ENCODE measurements around the gene PLA2R1.
"Not testable (repeated sequence)": the region's sequence is repeated elsewhere in the genome, so short reads cannot be mapped to it uniquely, and the experiment has no call there.

PLA2R1 gene

GRCh38 chr2:160041091-160041490, 21.3 kb downstream of the PLA2R1 start:
- H3K27me3 ChIP-seq (ENCODE audit: control insufficient read depth in 3 of 3, insufficient read depth in 3 of 3, low read depth in 1 of 3, low read length in 3 of 3) = peaks cover 0 to 8% (median 0%) of the 10 kb centered on the region in 3 experiments
- no peak overlapping the region for H2AFZ ChIP-seq (ENCODE audit: low read length)
- no peaks in the 10 kb centered on the region for H3K36me3 ChIP-seq (replicated peaks in 1 of 2; ENCODE audit: control insufficient read depth in 2 of 2, insufficient read depth in 2 of 2, low read length in 2 of 2)

GRCh38 chr2:160039166-160039903, 23.1 kb downstream of the PLA2R1 start:
- Histone ChIP-seq H2BK120ac (ENCODE audit: low read depth, low read length) (no peak overlapping the region), H3K23ac (ENCODE audit: low read depth, low read length, poor library complexity) (no peak overlapping the region), H2AFZ (ENCODE audit: low read length) (no peak overlapping the region), H2BK15ac (ENCODE audit: low read length) (no peak overlapping the region), H2BK5ac (ENCODE audit: low read length) (no peak overlapping the region), H3K27ac (replicated peaks; ENCODE audit: low read length) (no peak overlapping the region), H3K27me3 (ENCODE audit: control insufficient read depth in 3 of 3, insufficient read depth in 3 of 3, low read depth in 1 of 3, low read length in 3 of 3) (peaks cover 0 to 8% (median 0%) of the 10 kb centered on the region in 3 experiments), H3K9me3 (replicated peaks in 1 of 2; ENCODE audit: control insufficient read depth in 2 of 2, insufficient read depth in 1 of 2, low read depth in 1 of 2, low read length in 2 of 2) (no peaks in the 10 kb centered on the region), H3K4me2 (ENCODE audit: insufficient read depth, low read length, poor library complexity, severe bottlenecking) (no peak overlapping the region), H3K4me1 (ENCODE audit: control insufficient read depth in 2 of 2, insufficient read depth in 1 of 2, low read depth in 1 of 2, low read length in 2 of 2) (peaks cover 0 to 10% of the 10 kb centered on the region in 2 donors), H3K79me1 (ENCODE audit: low read depth, low read length) (no peaks in the 10 kb centered on the region), H3K4ac (ENCODE audit: low read length) (no peak overlapping the region), H3K36me3 (replicated peaks in 1 of 2; ENCODE audit: control insufficient read depth in 2 of 2, insufficient read depth in 2 of 2, low read length in 2 of 2) (no peaks in the 10 kb centered on the region), H3K18ac (ENCODE audit: low read length) (no peak overlapping the region), H3K14ac (ENCODE audit: low read length) (no peak overlapping the region), H4K91ac (ENCODE audit: low read depth, low read length, poor library complexity) (no peak overlapping the region), H4K8ac (ENCODE audit: low read depth, low read length) (no peak overlapping the region), H3K9ac (ENCODE audit: low read depth, low read length, poor library complexity) (no peak overlapping the region), H2BK12ac (ENCODE audit: low read length) (no peak overlapping the region), H3K4me3 (ENCODE audit: low read length in 2 of 2) (no peak overlapping the region), H2AK5ac (ENCODE audit: low read depth, low read length) (no peak overlapping the region)
- no CpG with 5 or more reads among the region's 6 CpGs for WGBS, 2 donors (ENCODE audit: extremely low coverage in 2 of 2, insufficient read length in 2 of 2, insufficient replicate concordance in 1 of 2)
- DNase-seq (ENCODE audit: low spot score) = no peak

More at GRCh38 chr2:160041091-160041490, 21.3 kb downstream of the PLA2R1 start:
- no peaks in the 10 kb centered on the region for H3K79me1 ChIP-seq (ENCODE audit: low read depth, low read length)
- H4K91ac ChIP-seq (ENCODE audit: low read depth, low read length, poor library complexity) = no peak overlapping the region
- H3K4me2 ChIP-seq (ENCODE audit: insufficient read depth, low read length, poor library complexity, severe bottlenecking) = no peak overlapping the region
- H3K4me1 ChIP-seq (ENCODE audit: control insufficient read depth in 2 of 2, insufficient read depth in 1 of 2, low read depth in 1 of 2, low read length in 2 of 2) = peaks cover 0 to 10% of the 10 kb centered on the region in 2 donors
- no peak overlapping the region for H3K9ac ChIP-seq (ENCODE audit: low read depth, low read length, poor library complexity)
- H3K14ac ChIP-seq (ENCODE audit: low read length) = no peak overlapping the region
- H2BK120ac ChIP-seq (ENCODE audit: low read depth, low read length) = no peak overlapping the region
- DNase-seq (ENCODE audit: low spot score) = no peak
- H3K23ac ChIP-seq (ENCODE audit: low read depth, low read length, poor library complexity) = no peak overlapping the region
- H3K4ac ChIP-seq (ENCODE audit: low read length) = no peak overlapping the region
- no peak overlapping the region for H2BK15ac ChIP-seq (ENCODE audit: low read length)
- no peak overlapping the region for H3K18ac ChIP-seq (ENCODE audit: low read length)
- no peak overlapping the region for H3K4me3 ChIP-seq (ENCODE audit: low read length in 2 of 2)
- no peak overlapping the region for H2AK5ac ChIP-seq (ENCODE audit: low read depth, low read length)
- no peak overlapping the region for H2BK5ac ChIP-seq (ENCODE audit: low read length)
- no peak overlapping the region for H3K27ac ChIP-seq (replicated peaks; ENCODE audit: low read length)
- H4K8ac ChIP-seq (ENCODE audit: low read depth, low read length) = no peak overlapping the region
- no peak overlapping the region for H2BK12ac ChIP-seq (ENCODE audit: low read length)
- no peaks in the 10 kb centered on the region for H3K9me3 ChIP-seq (replicated peaks in 1 of 2; ENCODE audit: control insufficient read depth in 2 of 2, insufficient read depth in 1 of 2, low read depth in 1 of 2, low read length in 2 of 2)

GRCh38 chr2:160038662-160039061, 23.8 kb downstream of the PLA2R1 start:
- H3K9ac ChIP-seq (ENCODE audit: low read depth, low read length, poor library complexity); H2BK12ac ChIP-seq (ENCODE audit: low read length); H2BK120ac ChIP-seq (ENCODE audit: low read depth, low read length); H2AK5ac ChIP-seq (ENCODE audit: low read depth, low read length); H3K9me3 ChIP-seq (replicated peaks in 1 of 2; ENCODE audit: control insufficient read depth in 2 of 2, insufficient read depth in 1 of 2, low read depth in 1 of 2, low read length in 2 of 2); H3K14ac ChIP-seq (ENCODE audit: low read length); H3K23ac ChIP-seq (ENCODE audit: low read depth, low read length, poor library complexity); H2AFZ ChIP-seq (ENCODE audit: low read length); DNase-seq (ENCODE audit: low spot score); H4K8ac ChIP-seq (ENCODE audit: low read depth, low read length); H3K18ac ChIP-seq (ENCODE audit: low read length); H3K4me3 ChIP-seq (ENCODE audit: low read length in 2 of 2); H3K27ac ChIP-seq (replicated peaks; ENCODE audit: low read length); H2BK5ac ChIP-seq (ENCODE audit: low read length); H3K27me3 ChIP-seq (ENCODE audit: control insufficient read depth in 3 of 3, insufficient read depth in 3 of 3, low read depth in 1 of 3, low read length in 3 of 3); H3K4ac ChIP-seq (ENCODE audit: low read length); H3K4me2 ChIP-seq (ENCODE audit: insufficient read depth, low read length, poor library complexity, severe bottlenecking); H3K79me1 ChIP-seq (ENCODE audit: low read depth, low read length); H3K36me3 ChIP-seq (replicated peaks in 1 of 2; ENCODE audit: control insufficient read depth in 2 of 2, insufficient read depth in 2 of 2, low read length in 2 of 2); H2BK15ac ChIP-seq (ENCODE audit: low read length); H3K4me1 ChIP-seq (ENCODE audit: control insufficient read depth in 2 of 2, insufficient read depth in 1 of 2, low read depth in 1 of 2, low read length in 2 of 2); H4K91ac ChIP-seq (ENCODE audit: low read depth, low read length, poor library complexity): not testable (repeated sequence)
- no CpG with 5 or more reads among the region's 8 CpGs for WGBS, 2 donors (ENCODE audit: extremely low coverage in 2 of 2, insufficient read length in 2 of 2, insufficient replicate concordance in 1 of 2)

GRCh38 chr2:160036736-160037135, 25.7 kb downstream of the PLA2R1 start:
- Histone ChIP-seq H2BK15ac (ENCODE audit: low read length) (no peak overlapping the region), H2BK5ac (ENCODE audit: low read length) (no peak overlapping the region), H4K91ac (ENCODE audit: low read depth, low read length, poor library complexity) (no peak overlapping the region), H4K8ac (ENCODE audit: low read depth, low read length) (no peak overlapping the region), H3K27ac (replicated peaks; ENCODE audit: low read length) (no peak overlapping the region), H2BK120ac (ENCODE audit: low read depth, low read length) (no peak overlapping the region), H2AFZ (ENCODE audit: low read length) (no peak overlapping the region), H3K4me2 (ENCODE audit: insufficient read depth, low read length, poor library complexity, severe bottlenecking) (no peak overlapping the region), H3K36me3 (replicated peaks in 1 of 2; ENCODE audit: control insufficient read depth in 2 of 2, insufficient read depth in 2 of 2, low read length in 2 of 2) (no peaks in the 10 kb centered on the region), H3K4me1 (ENCODE audit: control insufficient read depth in 2 of 2, insufficient read depth in 1 of 2, low read depth in 1 of 2, low read length in 2 of 2) (peaks cover 0 to 10% of the 10 kb centered on the region in 2 donors), H2AK5ac (ENCODE audit: low read depth, low read length) (peak overlapping the region; percentile 47), H3K79me1 (ENCODE audit: low read depth, low read length) (no peaks in the 10 kb centered on the region), H3K27me3 (ENCODE audit: control insufficient read depth in 3 of 3, insufficient read depth in 3 of 3, low read depth in 1 of 3, low read length in 3 of 3) (no peaks in the 10 kb centered on the region), H3K4ac (ENCODE audit: low read length) (no peak overlapping the region), H3K23ac (ENCODE audit: low read depth, low read length, poor library complexity) (no peak overlapping the region), H3K14ac (ENCODE audit: low read length) (no peak overlapping the region), H3K18ac (ENCODE audit: low read length) (no peak overlapping the region), H3K9me3 (replicated peaks in 1 of 2; ENCODE audit: control insufficient read depth in 2 of 2, insufficient read depth in 1 of 2, low read depth in 1 of 2, low read length in 2 of 2) (no peaks in the 10 kb centered on the region), H3K9ac (ENCODE audit: low read depth, low read length, poor library complexity) (no peak overlapping the region), H3K4me3 (ENCODE audit: low read length in 2 of 2) (no peak overlapping the region), H2BK12ac (ENCODE audit: low read length) (no peak overlapping the region)
- WGBS, 2 donors (ENCODE audit: extremely low coverage in 2 of 2, insufficient read length in 2 of 2, insufficient replicate concordance in 1 of 2) = no CpG with 5 or more reads among the region's 3 CpGs
- no peak for DNase-seq (ENCODE audit: low spot score)

All from neuronal stem cell (in vitro differentiated cells).